Lung (tissue), 12 donors: Measurements from ENCODE around the gene GTF2E1. TPM values are rescaled to one million over a fixed set of nuclear protein-coding genes. Genes with fewer than 3 reads are reported as not detected.
A peak's percentile ranks its signal among the peaks of the same experiment; 100 is the strongest.
"Not testable (repeated sequence)": the region's sequence is repeated elsewhere in the genome, so short reads cannot be mapped to it uniquely, and the experiment has no call there.

ENCODE experiments used
- ATAC-seq: fragments of 200-7000 bp; cut with Tn5 transposase; one replicate; pipeline ENCODE4 v1.9.1; 2020; ENCODE audit warnings: moderate number of reproducible peaks; ENCODE audit not compliant: insufficient read depth, low FRiP score
- DNase-seq, 3 donors: peaks; one replicate each; pipeline ENCODE4 v3.0.0-alpha.2; 2013 to 2017
- H3K27ac ChIP-seq, 2 donors: one replicate each; pipeline ENCODE4 v1.5.1; 2013; ENCODE audit warnings: mild to moderate bottlenecking in 2 of 2, moderate library complexity in 2 of 2, control low read depth in 1 of 2, inconsistent platforms in 1 of 2, low read depth in 1 of 2, low read length in 1 of 2
- H3K27me3 ChIP-seq, 3 donors: one replicate each; pipeline ENCODE4 v1.5.1; 2013; ENCODE audit warnings: low read length in 2 of 3; ENCODE audit not compliant: control insufficient read depth in 3 of 3, insufficient read depth in 3 of 3
- H3K36me3 ChIP-seq, 4 donors: one replicate each; pipeline ENCODE4 v1.5.1; 2013; ENCODE audit warnings: low read length in 4 of 4, mild to moderate bottlenecking in 1 of 4, moderate library complexity in 1 of 4; ENCODE audit not compliant: control insufficient read depth in 4 of 4, insufficient read depth in 4 of 4
- H3K4me1 ChIP-seq, 5 donors: one replicate each; pipeline ENCODE4 v1.5.1; 2013; ENCODE audit warnings: low read length in 5 of 5, mild to moderate bottlenecking in 2 of 5, moderate library complexity in 1 of 5; ENCODE audit not compliant: control insufficient read depth in 5 of 5, insufficient read depth in 5 of 5
- H3K4me3 ChIP-seq: one replicate; pipeline ENCODE4 v1.5.1; 2013; ENCODE audit warnings: mild to moderate bottlenecking, control low read depth, moderate library complexity
- H3K9ac ChIP-seq, 2 donors: one replicate each; pipeline ENCODE4 v1.5.1; 2013; ENCODE audit warnings: low read length in 2 of 2, control low read depth in 1 of 2; ENCODE audit not compliant: insufficient read depth in 1 of 2
- H3K9me3 ChIP-seq, 4 donors: one replicate each; pipeline ENCODE4 v1.5.1; 2013; ENCODE audit warnings: low read length in 3 of 4, mild to moderate bottlenecking in 1 of 4, moderate library complexity in 1 of 4; ENCODE audit not compliant: control insufficient read depth in 4 of 4, insufficient read depth in 3 of 4
- WGBS, 2 donors: extraction: QIAGEN DNeasy Blood & Tissue Kit; methylation state at CpG; one replicate each; pipeline ENCODE4 v1.1.7; 2013; 5-methylcytosine and 5-hydroxymethylcytosine counted together
- polyA plus RNA-seq, 2 donors: library from polyadenylated mRNA; stranded (reverse); fragments of 200-250 nt; gene quantifications; one replicate each; pipeline ENCODE4 v1.2.1, GENCODE V29; 2013
- total RNA-seq, 2 donors: library from RNA; depleted of rRNA in 1 of 2; stranded (reverse); fragments of >200 nt in 1 of 2; gene quantifications; one replicate each; pipeline ENCODE4 v1.2.1, GENCODE V29; 2014 to 2021
- TF ChIP-seq, protein P1 (sequence below): IDR thresholded peaks from 2 replicates; pipeline ENCODE4 v1.5.1; 2012; ENCODE audit warnings: mild to moderate bottlenecking; ENCODE audit errors: control extremely low read depth, extremely low read depth
- donor health status: control.
- donor health status: control.
- donor health status: Bipolar disorder and iron deficiency.
- donor health status: healthy.
- donor health status: DM: yes; HTN: yes; CAD: no.

The GTF2E1 gene
- total and polyA plus RNA-seq, 4 donors = 4.1 to 14.8 (median 10.1) TPM

DNA sequence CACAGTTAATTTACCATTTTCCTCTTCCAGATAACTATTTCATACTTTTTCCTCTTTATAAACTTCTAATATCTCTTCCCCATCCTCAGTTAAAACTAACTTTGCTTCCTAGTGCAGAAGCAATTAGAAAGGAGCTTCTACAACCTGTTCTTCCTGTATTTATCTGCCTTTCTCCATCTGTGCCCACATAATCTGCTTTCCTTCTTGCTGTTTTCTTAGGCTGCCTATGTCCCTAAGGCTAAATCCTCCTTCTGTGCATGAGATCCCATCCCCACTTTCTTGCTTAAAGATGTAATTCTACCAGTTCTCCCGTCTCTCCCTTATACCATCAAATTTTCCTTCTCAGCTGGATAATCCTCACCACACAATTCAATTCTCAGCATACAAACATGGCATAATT is 32.2 kb upstream of the GTF2E1 start:
- Histone ChIP-seq H3K27ac (no peak overlapping the region), H3K27me3 (no peaks in the 10 kb centered on the region), H3K36me3 (peaks cover 0 to 3% (median 1%) of the 10 kb centered on the region in 4 donors), H3K4me1 (no peaks in the 10 kb centered on the region), H3K9me3 (no peaks in the 10 kb centered on the region), H3K4me3 (no peak overlapping the region), H3K9ac (no peak overlapping the region)
- WGBS, 2 donors = 92 to 96% methylated on average over 1 of the region's 1 CpG
- ATAC-seq = no peak
- DNase-seq = no peak
- TF ChIP-seq, protein P1, sequence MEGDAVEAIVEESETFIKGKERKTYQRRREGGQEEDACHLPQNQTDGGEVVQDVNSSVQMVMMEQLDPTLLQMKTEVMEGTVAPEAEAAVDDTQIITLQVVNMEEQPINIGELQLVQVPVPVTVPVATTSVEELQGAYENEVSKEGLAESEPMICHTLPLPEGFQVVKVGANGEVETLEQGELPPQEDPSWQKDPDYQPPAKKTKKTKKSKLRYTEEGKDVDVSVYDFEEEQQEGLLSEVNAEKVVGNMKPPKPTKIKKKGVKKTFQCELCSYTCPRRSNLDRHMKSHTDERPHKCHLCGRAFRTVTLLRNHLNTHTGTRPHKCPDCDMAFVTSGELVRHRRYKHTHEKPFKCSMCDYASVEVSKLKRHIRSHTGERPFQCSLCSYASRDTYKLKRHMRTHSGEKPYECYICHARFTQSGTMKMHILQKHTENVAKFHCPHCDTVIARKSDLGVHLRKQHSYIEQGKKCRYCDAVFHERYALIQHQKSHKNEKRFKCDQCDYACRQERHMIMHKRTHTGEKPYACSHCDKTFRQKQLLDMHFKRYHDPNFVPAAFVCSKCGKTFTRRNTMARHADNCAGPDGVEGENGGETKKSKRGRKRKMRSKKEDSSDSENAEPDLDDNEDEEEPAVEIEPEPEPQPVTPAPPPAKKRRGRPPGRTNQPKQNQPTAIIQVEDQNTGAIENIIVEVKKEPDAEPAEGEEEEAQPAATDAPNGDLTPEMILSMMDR = no peak

DNA sequence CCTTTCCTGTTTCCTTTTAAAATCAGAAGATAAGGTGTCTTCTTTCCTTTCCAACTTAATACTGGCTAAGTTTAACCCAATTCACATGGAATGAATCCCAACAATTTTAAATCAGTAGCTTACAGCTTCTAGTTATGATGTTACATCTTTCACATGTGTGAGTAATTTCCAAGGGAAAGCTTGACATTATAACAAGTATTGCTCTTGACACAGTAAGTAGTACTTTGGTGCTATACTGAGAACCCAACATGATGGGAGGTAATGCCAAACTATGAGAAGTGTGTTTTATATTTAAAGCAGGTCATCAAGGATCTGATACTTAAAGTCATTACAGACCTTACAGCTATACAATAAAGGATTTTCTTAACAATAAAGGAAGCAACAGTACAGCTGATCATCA is 29.3 kb upstream of the GTF2E1 start:
- ATAC-seq (no peak), DNase-seq (no peak)
- Histone ChIP-seq H3K4me3 (no peak overlapping the region), H3K4me1 (no peaks in the 10 kb centered on the region), H3K36me3 (peaks cover 0 to 3% (median 1%) of the 10 kb centered on the region in 4 donors), H3K9ac (no peak overlapping the region), H3K27me3 (no peaks in the 10 kb centered on the region), H3K9me3 (no peaks in the 10 kb centered on the region), H3K27ac (no peak overlapping the region)
- TF ChIP-seq, protein P1 = no peak

DNA sequence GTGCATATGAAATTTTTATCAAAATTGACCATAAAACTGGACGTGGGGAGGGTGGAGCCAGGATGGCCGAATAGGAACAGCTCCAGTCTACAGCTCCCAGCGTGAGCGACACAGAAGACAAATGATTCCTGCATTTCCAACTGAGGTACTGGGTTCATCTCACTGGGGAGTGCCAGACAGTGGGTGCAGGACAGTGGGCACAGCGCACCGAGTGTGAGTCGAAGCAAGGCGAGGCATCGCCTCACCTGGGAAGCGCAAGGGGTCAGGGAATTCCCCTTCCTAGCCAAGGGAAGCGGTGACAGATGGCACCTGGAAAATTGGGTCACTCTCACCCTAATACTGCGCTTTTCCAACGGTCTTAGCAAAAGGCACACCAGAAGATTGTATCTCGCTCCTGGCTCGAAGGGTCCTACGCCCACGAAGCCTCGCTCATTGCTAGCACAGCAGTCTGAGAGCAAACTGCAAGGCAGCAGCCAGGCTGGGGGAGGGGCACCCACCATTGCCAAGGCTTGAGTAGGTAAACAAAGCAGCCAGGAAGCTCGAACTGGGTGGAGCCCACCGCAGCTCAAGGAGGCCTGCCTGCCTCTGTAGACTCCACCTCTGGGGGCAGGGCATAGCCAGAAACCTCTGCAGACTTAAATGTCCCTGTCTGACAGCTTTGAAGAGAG is 23.2 kb upstream of the GTF2E1 start:
- H3K27ac ChIP-seq = peak overlapping the region in 1 of 2 donors; percentile 76
- H3K36me3 ChIP-seq, H3K27me3 ChIP-seq, ATAC-seq, H3K9me3 ChIP-seq, H3K4me1 ChIP-seq: not testable (repeated sequence)
- peak overlapping the region; percentile 37 for H3K4me3 ChIP-seq
- WGBS, 2 donors = 46 to 57% methylated on average over 20 of the region's 20 CpGs
- peak; percentile 18 to 26 (median 25) for DNase-seq
- H3K9ac ChIP-seq = peak overlapping the region in 1 of 2 donors; percentile 42

DNA sequence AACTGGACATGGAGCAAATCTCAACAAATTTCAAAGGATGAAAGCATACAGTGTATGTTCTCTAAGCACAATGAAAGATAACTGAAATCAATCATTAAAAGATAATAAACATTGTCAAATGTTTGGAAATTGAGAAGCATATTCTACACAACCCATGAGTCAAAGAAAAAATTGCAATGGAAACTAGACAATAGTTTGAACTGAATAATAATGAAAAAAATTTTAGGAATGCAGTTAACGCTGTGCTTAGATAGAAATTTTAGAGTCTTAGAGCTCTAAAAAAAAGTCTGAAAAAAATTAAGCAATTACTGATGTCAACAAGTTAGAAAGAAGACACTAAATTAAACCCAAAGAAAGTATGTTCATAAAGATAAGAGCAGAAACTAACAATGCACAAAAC is 15.8 kb upstream of the GTF2E1 start:
- ATAC-seq (no peak), DNase-seq (no peak)
- TF ChIP-seq, protein P1 = no peak
- Histone ChIP-seq H3K4me1 (no peaks in the 10 kb centered on the region), H3K27ac (no peak overlapping the region), H3K9me3 (no peaks in the 10 kb centered on the region), H3K36me3 (peaks cover 0 to 3% (median 1%) of the 10 kb centered on the region in 4 donors), H3K27me3 (no peaks in the 10 kb centered on the region), H3K9ac (no peak overlapping the region), H3K4me3 (no peak overlapping the region)
- 88 to 92% methylated on average over 1 of the region's 1 CpG for WGBS, 2 donors
